ENCODE data around the gene ZNHIT3. TPM values are rescaled to one million over a fixed set of nuclear protein-coding genes. Genes with fewer than 3 reads are reported as not detected.

Gene ZNHIT3
- total and polyA plus RNA-seq, 2 of the 13 experiments (the other 11 are each of a cell fraction or from before 2014, with no cell fraction given), result 66.6 to 77.4 TPM

- TF ChIP-seq ZNF276 (CRISPR knock-in tag; IDR thresholded peaks at IDR 0.05; ENCODE audit: low read depth) (0 out of 2 replicates have a peak, but pooled peaks have one; percentile 71), ELK4 (CRISPR knock-in tag; IDR thresholded peaks at IDR 0.05; ENCODE audit: borderline replicate concordance) (no peak), SKI (IDR thresholded peaks at IDR 0.05; ENCODE audit: partially characterized antibody) (peak; percentile 7), SATB2 (CRISPR knock-in tag; IDR thresholded peaks at IDR 0.05) (no peak), MATR3 (CRISPR knock-in tag; IDR thresholded peaks at IDR 0.05) (no peak), SP140L (CRISPR knock-in tag; IDR thresholded peaks at IDR 0.05; ENCODE audit: borderline replicate concordance) (no peak), ZIK1 (CRISPR knock-in tag; IDR thresholded peaks at IDR 0.05; ENCODE audit: borderline replicate concordance, low read depth) (no peak), E2F1 (CRISPR knock-in tag; IDR thresholded peaks at IDR 0.05) (peak; percentile 78)
- TF ChIP-seq, protein P1, sequence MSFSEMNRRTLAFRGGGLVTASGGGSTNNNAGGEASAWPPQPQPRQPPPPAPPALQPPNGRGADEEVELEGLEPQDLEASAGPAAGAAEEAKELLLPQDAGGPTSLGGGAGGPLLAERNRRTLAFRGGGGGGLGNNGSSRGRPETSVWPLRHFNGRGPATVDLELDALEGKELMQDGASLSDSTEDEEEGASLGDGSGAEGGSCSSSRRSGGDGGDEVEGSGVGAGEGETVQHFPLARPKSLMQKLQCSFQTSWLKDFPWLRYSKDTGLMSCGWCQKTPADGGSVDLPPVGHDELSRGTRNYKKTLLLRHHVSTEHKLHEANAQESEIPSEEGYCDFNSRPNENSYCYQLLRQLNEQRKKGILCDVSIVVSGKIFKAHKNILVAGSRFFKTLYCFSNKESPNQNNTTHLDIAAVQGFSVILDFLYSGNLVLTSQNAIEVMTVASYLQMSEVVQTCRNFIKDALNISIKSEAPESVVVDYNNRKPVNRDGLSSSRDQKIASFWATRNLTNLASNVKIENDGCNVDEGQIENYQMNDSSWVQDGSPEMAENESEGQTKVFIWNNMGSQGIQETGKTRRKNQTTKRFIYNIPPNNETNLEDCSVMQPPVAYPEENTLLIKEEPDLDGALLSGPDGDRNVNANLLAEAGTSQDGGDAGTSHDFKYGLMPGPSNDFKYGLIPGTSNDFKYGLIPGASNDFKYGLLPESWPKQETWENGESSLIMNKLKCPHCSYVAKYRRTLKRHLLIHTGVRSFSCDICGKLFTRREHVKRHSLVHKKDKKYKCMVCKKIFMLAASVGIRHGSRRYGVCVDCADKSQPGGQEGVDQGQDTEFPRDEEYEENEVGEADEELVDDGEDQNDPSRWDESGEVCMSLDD (CRISPR knock-in tag; IDR thresholded peaks at IDR 0.05; ENCODE audit: borderline replicate concordance), result no peak; the same call in 1 of the 2 replicates
- TF ChIP-seq, protein P2, sequence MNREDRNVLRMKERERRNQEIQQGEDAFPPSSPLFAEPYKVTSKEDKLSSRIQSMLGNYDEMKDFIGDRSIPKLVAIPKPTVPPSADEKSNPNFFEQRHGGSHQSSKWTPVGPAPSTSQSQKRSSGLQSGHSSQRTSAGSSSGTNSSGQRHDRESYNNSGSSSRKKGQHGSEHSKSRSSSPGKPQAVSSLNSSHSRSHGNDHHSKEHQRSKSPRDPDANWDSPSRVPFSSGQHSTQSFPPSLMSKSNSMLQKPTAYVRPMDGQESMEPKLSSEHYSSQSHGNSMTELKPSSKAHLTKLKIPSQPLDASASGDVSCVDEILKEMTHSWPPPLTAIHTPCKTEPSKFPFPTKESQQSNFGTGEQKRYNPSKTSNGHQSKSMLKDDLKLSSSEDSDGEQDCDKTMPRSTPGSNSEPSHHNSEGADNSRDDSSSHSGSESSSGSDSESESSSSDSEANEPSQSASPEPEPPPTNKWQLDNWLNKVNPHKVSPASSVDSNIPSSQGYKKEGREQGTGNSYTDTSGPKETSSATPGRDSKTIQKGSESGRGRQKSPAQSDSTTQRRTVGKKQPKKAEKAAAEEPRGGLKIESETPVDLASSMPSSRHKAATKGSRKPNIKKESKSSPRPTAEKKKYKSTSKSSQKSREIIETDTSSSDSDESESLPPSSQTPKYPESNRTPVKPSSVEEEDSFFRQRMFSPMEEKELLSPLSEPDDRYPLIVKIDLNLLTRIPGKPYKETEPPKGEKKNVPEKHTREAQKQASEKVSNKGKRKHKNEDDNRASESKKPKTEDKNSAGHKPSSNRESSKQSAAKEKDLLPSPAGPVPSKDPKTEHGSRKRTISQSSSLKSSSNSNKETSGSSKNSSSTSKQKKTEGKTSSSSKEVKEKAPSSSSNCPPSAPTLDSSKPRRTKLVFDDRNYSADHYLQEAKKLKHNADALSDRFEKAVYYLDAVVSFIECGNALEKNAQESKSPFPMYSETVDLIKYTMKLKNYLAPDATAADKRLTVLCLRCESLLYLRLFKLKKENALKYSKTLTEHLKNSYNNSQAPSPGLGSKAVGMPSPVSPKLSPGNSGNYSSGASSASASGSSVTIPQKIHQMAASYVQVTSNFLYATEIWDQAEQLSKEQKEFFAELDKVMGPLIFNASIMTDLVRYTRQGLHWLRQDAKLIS (CRISPR knock-in tag; IDR thresholded peaks at IDR 0.05), result no peak; the same call in 1 of the 2 replicates
- TF ChIP-seq, protein P3, sequence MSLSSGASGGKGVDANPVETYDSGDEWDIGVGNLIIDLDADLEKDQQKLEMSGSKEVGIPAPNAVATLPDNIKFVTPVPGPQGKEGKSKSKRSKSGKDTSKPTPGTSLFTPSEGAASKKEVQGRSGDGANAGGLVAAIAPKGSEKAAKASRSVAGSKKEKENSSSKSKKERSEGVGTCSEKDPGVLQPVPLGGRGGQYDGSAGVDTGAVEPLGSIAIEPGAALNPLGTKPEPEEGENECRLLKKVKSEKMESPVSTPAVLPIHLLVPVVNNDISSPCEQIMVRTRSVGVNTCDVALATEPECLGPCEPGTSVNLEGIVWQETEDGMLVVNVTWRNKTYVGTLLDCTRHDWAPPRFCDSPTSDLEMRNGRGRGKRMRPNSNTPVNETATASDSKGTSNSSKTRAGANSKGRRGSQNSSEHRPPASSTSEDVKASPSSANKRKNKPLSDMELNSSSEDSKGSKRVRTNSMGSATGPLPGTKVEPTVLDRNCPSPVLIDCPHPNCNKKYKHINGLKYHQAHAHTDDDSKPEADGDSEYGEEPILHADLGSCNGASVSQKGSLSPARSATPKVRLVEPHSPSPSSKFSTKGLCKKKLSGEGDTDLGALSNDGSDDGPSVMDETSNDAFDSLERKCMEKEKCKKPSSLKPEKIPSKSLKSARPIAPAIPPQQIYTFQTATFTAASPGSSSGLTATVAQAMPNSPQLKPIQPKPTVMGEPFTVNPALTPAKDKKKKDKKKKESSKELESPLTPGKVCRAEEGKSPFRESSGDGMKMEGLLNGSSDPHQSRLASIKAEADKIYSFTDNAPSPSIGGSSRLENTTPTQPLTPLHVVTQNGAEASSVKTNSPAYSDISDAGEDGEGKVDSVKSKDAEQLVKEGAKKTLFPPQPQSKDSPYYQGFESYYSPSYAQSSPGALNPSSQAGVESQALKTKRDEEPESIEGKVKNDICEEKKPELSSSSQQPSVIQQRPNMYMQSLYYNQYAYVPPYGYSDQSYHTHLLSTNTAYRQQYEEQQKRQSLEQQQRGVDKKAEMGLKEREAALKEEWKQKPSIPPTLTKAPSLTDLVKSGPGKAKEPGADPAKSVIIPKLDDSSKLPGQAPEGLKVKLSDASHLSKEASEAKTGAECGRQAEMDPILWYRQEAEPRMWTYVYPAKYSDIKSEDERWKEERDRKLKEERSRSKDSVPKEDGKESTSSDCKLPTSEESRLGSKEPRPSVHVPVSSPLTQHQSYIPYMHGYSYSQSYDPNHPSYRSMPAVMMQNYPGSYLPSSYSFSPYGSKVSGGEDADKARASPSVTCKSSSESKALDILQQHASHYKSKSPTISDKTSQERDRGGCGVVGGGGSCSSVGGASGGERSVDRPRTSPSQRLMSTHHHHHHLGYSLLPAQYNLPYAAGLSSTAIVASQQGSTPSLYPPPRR (CRISPR knock-in tag; IDR thresholded peaks at IDR 0.05; ENCODE audit: borderline replicate concordance), result no peak; the same call in 1 of the 2 replicates
These were observed 58.0 kb downstream of the ZNHIT3 start, which contains the start of gene GGNBP2 (continued) for GRCh38 chr17:36544307-36545076.
